B cell (primary cell): ENCODE data around the gene RAB6C.

Experiments used
- CTCF ChIP-seq: fragments of 200-600 bp; IDR thresholded peaks from one replicate; pipeline ENCODE4 v1.8.0; 2022; ENCODE audit warnings: antibody characterized with exemption, mild to moderate bottlenecking
- EZH2 ChIP-seq: IDR thresholded peaks from 2 replicates; pipeline ENCODE4 v1.6.1; 2012; ENCODE audit warnings: borderline replicate concordance, low read depth, mild to moderate bottlenecking, moderate library complexity, low read length; ENCODE audit not compliant: insufficient read depth, poor library complexity, severe bottlenecking

- TF ChIP-seq EZH2 (no peak), CTCF (no peak)
These were observed 33.9 kb upstream of the RAB6C start for GRCh38 chr2:129945557-129945956.
